ENCODE data around the gene PKN3.

The PKN3 gene

DNA sequence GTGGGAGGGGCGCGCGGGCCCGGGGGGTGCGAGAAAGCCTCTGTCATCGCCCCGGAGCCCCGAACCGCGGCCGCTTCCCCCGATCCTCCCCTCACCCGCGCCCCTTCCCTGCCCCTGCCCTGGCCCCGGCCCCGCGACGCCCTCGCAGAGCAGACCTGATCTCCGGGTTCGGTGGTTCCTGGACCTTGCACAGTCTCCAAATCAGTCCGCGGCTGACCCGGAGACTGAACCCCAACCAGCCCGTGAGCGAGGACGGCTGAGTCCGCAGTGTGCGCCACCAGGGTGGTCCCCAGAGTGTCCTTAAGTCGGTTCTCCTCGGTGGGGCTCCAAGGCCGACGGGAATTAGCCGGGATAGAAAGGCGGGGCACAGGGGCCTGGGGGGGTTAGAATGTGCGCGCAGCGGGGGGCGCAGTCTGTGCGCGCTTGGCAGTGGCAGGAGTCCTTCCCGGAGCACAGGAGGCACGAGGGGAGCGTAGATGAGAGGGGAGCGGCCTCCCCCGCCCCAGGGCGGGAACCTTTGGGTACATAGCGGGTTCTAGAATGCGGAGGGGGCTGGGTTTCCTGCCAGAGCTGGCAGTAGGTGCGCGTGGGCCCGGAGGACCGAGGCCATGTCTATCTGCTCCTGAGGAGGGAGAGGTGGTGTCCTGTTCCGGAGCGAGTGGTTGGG, 779 bp downstream of the PKN3 start:
- no peak for DNase-seq (ENCODE audit: insufficient read length, low spot score)
- no peak for FAIRE-seq

DNA sequence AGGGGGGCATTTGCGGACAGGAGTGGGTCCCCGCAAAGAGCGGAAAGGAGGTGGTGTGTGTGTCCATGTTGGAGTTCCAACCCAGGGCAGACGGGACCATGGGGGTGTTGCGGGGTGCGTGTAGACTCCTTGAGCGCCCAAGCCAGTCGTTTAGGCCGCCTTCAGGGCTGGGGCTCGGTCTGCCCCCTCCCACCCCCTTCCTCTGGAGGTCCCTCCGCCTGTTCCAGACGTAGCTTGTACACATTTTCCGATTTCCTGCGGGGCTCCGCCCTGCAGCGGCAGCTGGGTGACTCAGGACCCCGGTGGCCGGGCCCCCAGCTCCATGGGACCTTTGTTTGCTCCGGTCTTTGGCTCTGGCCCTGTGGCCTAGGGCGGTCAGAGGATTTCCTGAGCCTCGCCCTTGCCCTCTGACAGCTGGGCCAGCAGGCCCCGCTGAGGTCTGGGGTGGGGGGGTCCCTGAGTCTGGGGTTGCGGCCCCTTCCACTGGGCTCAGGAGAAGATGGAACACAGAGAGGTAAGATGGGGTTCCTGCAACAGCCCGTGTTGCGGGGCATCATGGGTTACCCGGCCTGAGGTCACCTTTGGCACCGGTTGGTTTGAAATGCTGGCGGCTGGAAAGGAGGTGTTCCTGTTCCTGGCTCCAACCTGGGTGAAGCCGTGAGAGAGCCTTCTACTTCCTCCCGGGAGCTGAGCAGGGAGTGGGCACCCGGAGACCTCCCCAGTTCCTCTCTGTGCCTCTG, 1.5 kb downstream of the PKN3 start:
- TF ChIP-seq POLR2A (IDR thresholded peaks at IDR 0.05; ENCODE audit: low read depth, low read length), result no peak
- FAIRE-seq (no peak), DNase-seq (ENCODE audit: insufficient read length, low spot score) (no peak)

More for the DNA sequence above, 779 bp downstream of the PKN3 start:
- no peak for TF ChIP-seq POLR2A (IDR thresholded peaks at IDR 0.05; ENCODE audit: low read depth, low read length)

DNA sequence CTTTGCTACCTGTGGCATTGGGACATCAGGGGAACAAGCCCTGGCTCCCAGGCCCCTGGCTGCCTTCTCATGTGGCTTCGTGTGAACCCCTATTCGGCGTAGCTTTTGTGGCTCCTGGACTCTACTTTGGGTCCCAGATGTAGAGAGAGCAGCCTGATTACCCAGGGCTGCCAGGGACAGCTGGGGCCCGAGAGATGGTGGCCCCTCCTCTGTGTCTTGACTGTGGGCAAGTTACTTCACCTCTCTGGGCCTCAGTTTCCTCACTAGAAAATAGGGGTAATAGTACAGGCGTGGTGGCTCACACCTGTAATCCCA, 2.0 kb downstream of the PKN3 start:
- TF ChIP-seq POLR2A (IDR thresholded peaks at IDR 0.05; ENCODE audit: low read depth, low read length), result no peak
- DNase-seq (ENCODE audit: insufficient read length, low spot score), result no peak
- no peak for FAIRE-seq

DNA sequence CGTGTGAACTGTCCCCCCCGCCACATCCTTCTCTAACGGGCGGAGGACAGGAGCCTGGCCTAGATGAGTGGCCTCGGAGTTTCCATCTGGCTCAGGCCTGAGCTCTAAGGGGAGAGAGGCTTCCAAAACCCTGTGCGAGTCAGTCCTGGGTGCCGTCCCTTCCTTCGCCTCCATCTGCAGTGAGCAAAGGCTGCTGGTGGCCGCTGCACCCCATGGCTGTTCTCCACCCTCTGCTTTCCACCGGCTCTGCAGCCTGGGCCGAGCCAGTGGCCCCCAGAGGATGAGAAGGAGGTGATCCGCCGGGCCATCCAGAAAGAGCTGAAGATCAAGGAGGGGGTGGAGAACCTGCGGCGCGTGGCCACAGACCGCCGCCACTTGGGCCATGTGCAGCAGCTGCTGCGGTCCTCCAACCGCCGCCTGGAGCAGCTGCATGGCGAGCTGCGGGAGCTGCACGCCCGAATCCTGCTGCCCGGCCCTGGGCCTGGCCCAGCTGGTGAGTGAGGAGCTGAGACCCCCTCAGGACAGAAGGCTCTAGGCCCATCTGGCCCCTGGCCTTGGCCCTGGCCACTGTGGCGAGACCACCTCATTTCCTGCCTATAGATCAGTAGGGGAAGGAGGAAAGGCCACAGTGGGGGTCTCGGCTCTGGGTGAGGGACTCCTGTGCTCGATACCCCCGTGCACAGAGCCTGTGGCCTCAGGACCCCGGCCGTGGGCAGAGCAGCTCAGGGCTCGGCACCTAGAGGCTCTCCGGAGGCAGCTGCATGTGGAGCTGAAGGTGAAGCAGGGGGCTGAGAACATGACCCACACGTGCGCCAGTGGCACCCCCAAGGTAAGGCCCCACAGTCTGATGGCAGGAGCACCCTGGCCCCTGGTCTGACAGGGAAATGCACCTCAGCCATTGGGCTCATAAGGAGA, 3.0 kb downstream of the PKN3 start:
- TF ChIP-seq POLR2A (IDR thresholded peaks at IDR 0.05; ENCODE audit: low read depth, low read length), result no peak
- FAIRE-seq (no peak), DNase-seq (ENCODE audit: insufficient read length, low spot score) (no peak)

DNA sequence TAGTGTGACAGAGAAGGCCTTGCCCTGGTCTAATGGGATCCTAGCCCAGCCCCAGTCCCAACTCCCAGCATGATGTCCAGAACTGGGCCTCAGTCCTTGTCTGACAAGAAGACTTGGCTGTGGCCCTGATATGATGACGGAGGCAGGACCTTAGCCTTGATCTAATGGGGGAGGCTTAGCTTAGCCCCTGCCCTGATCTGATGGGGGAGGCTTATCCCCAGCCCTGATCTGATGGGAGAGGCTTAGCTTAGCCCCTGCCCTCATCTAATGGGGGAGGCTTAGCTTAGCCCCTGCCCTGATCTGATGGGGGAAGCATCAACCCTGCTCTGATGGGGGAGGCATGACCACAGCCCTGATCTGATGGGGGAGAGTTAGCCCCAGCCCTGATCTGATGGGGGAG, 3.7 kb downstream of the PKN3 start:
- TF ChIP-seq POLR2A (IDR thresholded peaks at IDR 0.05; ENCODE audit: low read depth, low read length), result no peak
- no peak for DNase-seq (ENCODE audit: insufficient read length, low spot score)
- FAIRE-seq, result no peak

DNA sequence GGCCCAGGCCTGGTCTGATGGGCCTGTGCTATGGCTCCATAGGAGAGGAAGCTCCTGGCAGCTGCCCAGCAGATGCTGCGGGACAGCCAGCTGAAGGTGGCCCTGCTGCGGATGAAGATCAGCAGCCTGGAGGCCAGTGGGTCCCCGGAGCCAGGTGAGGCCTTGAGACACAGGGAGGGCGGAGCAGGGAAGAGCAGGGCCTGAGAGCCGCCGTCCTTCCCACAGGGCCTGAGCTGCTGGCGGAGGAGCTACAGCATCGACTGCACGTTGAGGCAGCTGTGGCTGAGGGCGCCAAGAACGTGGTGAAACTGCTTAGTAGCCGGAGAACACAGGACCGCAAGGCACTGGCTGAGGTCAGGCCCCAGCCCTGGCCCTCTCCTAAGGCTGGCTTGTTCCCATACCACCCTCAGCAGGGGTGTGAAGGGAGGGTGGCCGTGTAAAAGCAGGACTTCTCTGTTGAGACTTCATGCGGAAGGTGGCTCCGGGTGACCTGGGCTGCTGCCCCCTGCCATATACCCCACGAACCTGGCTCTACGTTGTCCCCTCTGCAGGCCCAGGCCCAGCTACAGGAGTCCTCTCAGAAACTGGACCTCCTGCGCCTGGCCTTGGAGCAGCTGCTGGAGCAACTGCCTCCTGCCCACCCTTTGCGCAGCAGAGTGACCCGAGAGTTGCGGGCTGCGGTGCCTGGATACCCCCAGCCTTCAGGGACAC, 4.5 kb downstream of the PKN3 start:
- no peak for FAIRE-seq
- no peak for DNase-seq (ENCODE audit: insufficient read length, low spot score)
- TF ChIP-seq POLR2A (IDR thresholded peaks at IDR 0.05; ENCODE audit: low read depth, low read length), result no peak

DNA sequence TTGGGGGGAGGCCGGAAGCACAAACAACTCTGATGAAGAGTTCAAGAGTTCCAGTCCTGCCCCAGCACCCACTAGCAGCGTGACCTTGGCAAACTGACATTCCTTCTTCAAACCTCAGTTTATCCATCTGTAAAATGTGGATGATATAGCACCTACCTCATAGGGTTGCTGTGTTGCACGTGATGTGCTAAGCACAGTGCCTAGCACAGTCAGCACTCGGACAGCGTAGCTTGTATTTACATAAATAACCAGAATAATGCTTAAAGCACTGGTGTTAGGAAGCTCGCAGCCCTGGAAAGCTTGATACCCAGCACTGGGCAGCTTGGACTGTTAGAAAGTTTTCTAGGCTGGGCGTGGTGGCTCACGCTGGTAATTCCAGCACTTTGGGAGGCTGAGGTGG, 5.1 kb downstream of the PKN3 start:
- FAIRE-seq (no peak), DNase-seq (ENCODE audit: insufficient read length, low spot score) (no peak)
- TF ChIP-seq POLR2A (IDR thresholded peaks at IDR 0.05; ENCODE audit: low read depth, low read length), result no peak

DNA sequence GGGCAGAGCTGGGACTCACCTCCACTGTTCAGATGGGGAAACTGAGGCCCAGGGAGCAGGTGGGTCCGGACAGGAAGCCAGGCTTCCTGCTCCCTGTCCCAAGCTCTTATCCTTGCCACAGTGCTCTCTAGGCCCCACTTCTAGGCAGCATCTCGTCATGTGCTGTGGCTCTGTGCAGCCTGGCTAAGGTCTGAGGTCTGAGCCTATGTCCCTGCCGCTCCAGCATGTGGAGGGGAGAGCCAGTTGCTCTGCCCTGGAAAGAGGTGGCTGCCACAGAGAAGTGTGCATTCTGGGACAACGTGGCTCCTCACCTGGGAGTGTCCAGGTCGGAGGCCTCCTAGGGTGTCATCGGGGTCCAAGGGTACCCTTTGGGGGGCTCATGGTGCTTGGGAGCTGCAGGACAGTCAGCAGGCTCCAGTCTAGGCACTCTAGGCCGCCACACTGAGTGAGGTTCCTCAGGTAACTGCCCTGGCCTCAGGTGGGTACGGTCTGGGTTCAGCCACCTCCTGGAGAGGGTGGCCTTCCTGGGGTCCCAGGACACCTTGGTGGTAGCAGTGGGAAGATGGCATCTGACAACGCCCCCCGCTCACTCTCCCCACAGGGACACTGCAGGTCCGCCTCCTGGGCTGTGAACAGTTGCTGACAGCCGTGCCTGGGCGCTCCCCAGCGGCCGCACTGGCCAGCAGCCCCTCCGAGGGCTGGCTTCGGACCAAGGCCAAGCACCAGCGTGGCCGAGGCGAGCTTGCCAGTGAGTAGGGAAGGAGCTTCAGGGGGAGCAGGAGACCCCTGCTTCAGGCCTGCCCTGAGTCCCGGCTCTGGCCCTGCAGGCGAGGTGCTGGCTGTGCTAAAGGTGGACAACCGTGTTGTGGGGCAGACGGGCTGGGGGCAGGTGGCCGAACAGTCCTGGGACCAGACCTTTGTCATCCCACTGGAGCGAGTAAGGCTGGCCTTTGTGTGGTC, 10.4 kb downstream of the PKN3 start:
- FAIRE-seq (no peak), DNase-seq (ENCODE audit: insufficient read length, low spot score) (no peak)
- TF ChIP-seq POLR2A (IDR thresholded peaks at IDR 0.05; ENCODE audit: low read depth, low read length), result no peak

DNA sequence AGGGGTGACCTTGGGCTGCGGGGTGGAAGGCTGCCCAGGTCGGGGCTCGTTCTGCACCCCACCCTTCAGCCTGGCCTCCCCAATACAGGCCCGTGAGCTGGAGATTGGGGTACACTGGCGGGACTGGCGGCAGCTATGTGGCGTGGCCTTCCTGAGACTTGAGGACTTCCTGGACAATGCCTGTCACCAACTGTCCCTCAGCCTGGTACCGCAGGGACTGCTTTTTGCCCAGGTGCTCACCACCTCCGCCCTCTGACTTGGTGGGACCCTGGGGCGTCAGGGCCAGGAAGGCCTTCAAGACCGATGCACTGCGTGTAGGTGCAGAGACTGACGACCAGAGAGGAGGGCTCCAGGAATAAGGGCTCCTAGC, 11.1 kb downstream of the PKN3 start:
- DNase-seq (ENCODE audit: insufficient read length, low spot score) (no peak), FAIRE-seq (no peak)

DNA sequence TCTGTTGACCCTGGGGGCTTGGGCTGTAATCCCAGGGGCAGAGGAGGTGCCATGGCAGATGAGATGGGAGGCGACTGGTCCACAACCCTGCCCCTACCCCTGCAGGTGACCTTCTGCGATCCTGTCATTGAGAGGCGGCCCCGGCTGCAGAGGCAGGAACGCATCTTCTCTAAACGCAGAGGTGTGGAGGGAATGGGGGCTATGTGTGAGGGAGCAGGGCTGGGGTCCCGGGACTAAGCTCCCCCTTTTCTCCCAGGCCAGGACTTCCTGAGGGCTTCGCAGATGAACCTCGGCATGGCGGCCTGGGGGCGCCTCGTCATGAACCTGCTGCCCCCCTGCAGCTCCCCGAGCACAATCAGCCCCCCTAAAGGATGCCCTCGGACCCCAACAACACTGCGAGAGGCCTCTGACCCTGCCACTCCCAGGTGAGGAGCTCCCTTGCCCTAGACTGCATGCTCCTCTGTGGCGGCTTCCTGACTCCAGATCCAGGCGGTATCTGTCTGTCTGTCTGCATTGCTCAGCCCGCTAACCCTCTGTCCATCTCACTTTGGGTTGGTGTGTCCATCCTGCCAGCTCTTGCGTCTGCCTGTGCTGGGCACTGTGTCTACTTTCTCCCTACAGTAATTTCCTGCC, 11.8 kb downstream of the PKN3 start:
- DNase-seq (ENCODE audit: insufficient read length, low spot score) (no peak), FAIRE-seq (no peak)
- TF ChIP-seq POLR2A (IDR thresholded peaks at IDR 0.05; ENCODE audit: low read depth, low read length), result no peak

More for the DNA sequence above, 11.1 kb downstream of the PKN3 start:
- no peak for TF ChIP-seq POLR2A (IDR thresholded peaks at IDR 0.05; ENCODE audit: low read depth, low read length)

DNA sequence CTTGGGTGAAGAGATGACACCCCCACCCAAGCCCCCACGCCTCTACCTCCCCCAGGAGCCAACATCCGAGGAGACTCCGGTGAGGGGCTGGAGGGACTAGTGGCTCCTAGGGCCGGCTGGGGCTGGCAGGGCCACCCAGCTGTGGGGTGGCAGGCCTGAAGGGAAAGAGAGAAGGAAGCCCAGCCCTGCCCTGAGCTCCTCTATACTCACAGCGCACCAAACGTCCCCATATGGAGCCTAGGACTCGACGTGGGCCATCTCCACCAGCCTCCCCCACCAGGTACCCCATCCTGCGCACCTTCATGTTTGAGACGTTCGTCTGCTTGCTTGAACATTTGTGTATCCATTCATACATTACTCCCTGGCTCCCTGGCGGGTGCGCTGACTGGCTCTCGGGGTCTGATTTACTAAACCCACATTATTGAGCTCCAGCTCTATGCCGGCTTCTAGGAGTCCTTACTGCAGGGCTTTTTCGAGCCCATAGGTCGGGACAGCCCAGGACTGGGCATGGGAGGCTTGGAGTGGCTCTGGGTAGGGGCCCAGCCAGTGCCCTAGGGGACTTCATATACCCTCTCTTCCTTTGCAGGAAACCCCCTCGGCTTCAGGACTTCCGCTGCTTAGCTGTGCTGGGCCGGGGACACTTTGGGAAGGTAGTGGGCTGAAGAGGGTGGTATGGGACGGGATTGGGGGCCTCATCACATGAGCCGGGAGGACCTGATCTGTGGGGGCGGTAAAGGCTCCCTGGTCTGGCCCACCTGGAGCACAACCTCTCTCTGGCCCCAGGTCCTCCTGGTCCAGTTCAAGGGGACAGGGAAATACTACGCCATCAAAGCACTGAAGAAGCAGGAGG, 12.5 kb downstream of the PKN3 start:
- DNase-seq (ENCODE audit: insufficient read length, low spot score) (no peak), FAIRE-seq (no peak)
- TF ChIP-seq POLR2A (IDR thresholded peaks at IDR 0.05; ENCODE audit: low read depth, low read length), result no peak

DNA sequence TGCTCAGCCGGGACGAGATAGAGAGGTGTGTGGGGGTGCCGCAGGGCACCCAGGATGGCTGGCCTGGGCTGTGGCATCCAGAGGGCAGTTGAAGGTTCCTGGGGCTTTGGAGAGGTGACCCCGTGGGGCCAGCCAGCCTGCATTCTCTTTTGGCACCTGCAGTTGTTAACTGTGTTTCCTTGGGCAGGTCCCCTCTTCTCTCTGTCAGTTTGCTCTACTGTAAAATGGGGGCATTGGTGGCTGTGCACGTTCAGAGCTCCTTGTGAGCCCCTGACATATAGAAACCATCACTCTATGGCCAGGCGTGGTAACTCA, 13.1 kb downstream of the PKN3 start:
- no peak for TF ChIP-seq POLR2A (IDR thresholded peaks at IDR 0.05; ENCODE audit: low read depth, low read length)
- DNase-seq (ENCODE audit: insufficient read length, low spot score) (no peak), FAIRE-seq (no peak)
